Pancreas (tissue), 10 donors: ENCODE measurements around the gene FAM241A. TPM values are rescaled to one million over a fixed set of nuclear protein-coding genes. Genes with fewer than 3 reads are reported as not detected.

Experiments used
- ATAC-seq, 4 donors: fragments of 200-7000 bp; cut with Tn5 transposase; one replicate each; pipeline versions ENCODE4 v1.8.0 to v1.9.1; 2020; ENCODE audit warnings: mild to moderate bottlenecking in 4 of 4, moderate library complexity in 4 of 4
- DNase-seq, 6 donors: peaks; one replicate each; pipeline ENCODE4 v3.0.0-alpha.2; 2020
- FAIRE-seq: peaks from 2 replicates; lab custom pipeline; 2012; peaks lifted over from hg19 to GRCh38; lab: Jason Lieb, UNC
- H3K27ac ChIP-seq, 4 donors: fragments of 200-600 bp; sonication (generic); 1 replicate in 3 of 4; 2 replicates in 1 of 4; pipeline versions ENCODE4 v1.5.0 to v1.8.0; 2020
- H3K27me3 ChIP-seq, 4 donors: fragments of 200-600 bp; one replicate each; pipeline ENCODE4 v1.8.0; 2021
- H3K36me3 ChIP-seq, 3 donors: fragments of 200-600 bp; sonication (generic) in 1 of 3; one replicate each; pipeline versions ENCODE4 v1.5.0 to v1.8.0; 2020 to 2021
- H3K4me1 ChIP-seq, 3 donors: fragments of 200-600 bp; one replicate each; pipeline ENCODE4 v1.8.0; 2021
- H3K4me3 ChIP-seq, 4 donors: fragments of 200-600 bp; sonication (generic) in 2 of 4; one replicate each; pipeline versions ENCODE4 v1.5.0 to v1.8.0; 2020 to 2021
- H3K9me3 ChIP-seq, 4 donors: fragments of 200-600 bp; one replicate each; pipeline ENCODE4 v1.8.0; 2021
- CTCF ChIP-seq, 4 donors: fragments of 200-600 bp; sonication (generic) in 3 of 4; IDR thresholded peaks; one replicate each; pipeline versions ENCODE4 v1.5.0 to v1.8.0; 2021; ENCODE audit warnings: antibody characterized with exemption in 4 of 4
- whole genome bisulfite sequencing, 2 donors: extraction: QIAGEN DNeasy Blood & Tissue Kit; methylation state at CpG; one replicate each; pipeline ENCODE4 v1.1.7; 2013; 5-methylcytosine and 5-hydroxymethylcytosine counted together
- intact Hi-C, 3 donors: fragments of 100-400 bp; cut with DNase I; formaldehyde crosslinking; loops; one replicate each; pipeline versions ENCODE4 v1.11.1 to v1.14.2; 2022
- polyA plus RNA-seq, 2 donors: library from polyadenylated mRNA; stranded (reverse); fragments of 200-250 nt; gene quantifications; one replicate each; pipeline ENCODE4 v1.2.3, GENCODE V29; 2013
- total RNA-seq, 6 donors: library from RNA; stranded (reverse); fragmentation: NEBNext Ultra II Directional in 4 of 6; extraction: Animal tissue kit (Norgen Biotek cat#: 25700) in 4 of 6; gene quantifications; one replicate each; pipeline versions ENCODE4 v1.2.1 to v1.2.4, GENCODE V29; 2021 to 2023
- donor health status: healthy with polysubstance abuse.
- donor health status: DM: no; HTN: no; CAD: no; lungs with moderate emphysema.
- donor health status: DM: no; HTN: no; CAD: no.
- donor health status: control.
- donor health status: control.
- donor health status: Bipolar disorder and iron deficiency.
- donor health status: DM: yes; HTN: yes; CAD: no.
- donor health status: DM: no; HTN: no; CAD: no.
- donor health status: DM: no; HTN: no; CAD: no.
- donor health status: DM: yes; HTN: yes; CAD: no.

The FAM241A gene
- total and polyA plus RNA-seq, 8 donors = 0.51 to 1.4 (median 0.93) TPM

- no peaks in the 10 kb centered on the region for H3K27me3 ChIP-seq
- TF ChIP-seq CTCF (IDR thresholded peaks at IDR 0.05) = no peak
- WGBS, 2 donors = 91 to 95% methylated on average over 43 of the region's 43 CpGs
- no peak overlapping the region for H3K4me3 ChIP-seq
- no peak overlapping the region for H3K27ac ChIP-seq
- no peaks in the 10 kb centered on the region for H3K36me3 ChIP-seq
- FAIRE-seq (no peak), ATAC-seq (no peak), DNase-seq (peak in 1 of 6 donors; percentile 65)
- intact Hi-C loops = no loop called here
- H3K4me1 ChIP-seq = no peaks in the 10 kb centered on the region
- no peaks in the 10 kb centered on the region for H3K9me3 ChIP-seq
Observed at GRCh38 chr4:112222219-112222955, 77.1 kb downstream of the FAM241A start.

- no peak for TF ChIP-seq CTCF (IDR thresholded peaks at IDR 0.05)
- Histone ChIP-seq H3K27ac (no peak overlapping the region), H3K36me3 (no peaks in the 10 kb centered on the region), H3K4me3 (no peak overlapping the region), H3K9me3 (no peaks in the 10 kb centered on the region), H3K4me1 (no peaks in the 10 kb centered on the region), H3K27me3 (no peaks in the 10 kb centered on the region)
- DNase-seq (no peak), ATAC-seq (no peak), FAIRE-seq (no peak)
- WGBS, 2 donors = 37 to 42% methylated on average over 4 of the region's 4 CpGs
- intact Hi-C loops = no loop called here
Observed at GRCh38 chr4:112225157-112225556, 79.9 kb downstream of the FAM241A start.

- intact Hi-C loops = loop anchor here in 1 of 3 donors (10.0 kb wide), 1 partner anchor 126 kb away; no protein-coding TSS in a partner anchor
- TF ChIP-seq CTCF (IDR thresholded peaks at IDR 0.05) = no peak
- ATAC-seq (peak; percentile 95 to 98 (median 96)), FAIRE-seq (peak; percentile 80), DNase-seq (peak; percentile 98 to 99 (median 98))
- Histone ChIP-seq H3K36me3 (no peaks in the 10 kb centered on the region), H3K4me1 (peaks cover 0 to 16% (median 0%) of the 10 kb centered on the region in 3 donors), H3K27ac (peak overlapping the region; percentile 92 to 97 (median 96)), H3K9me3 (no peaks in the 10 kb centered on the region), H3K27me3 (no peaks in the 10 kb centered on the region), H3K4me3 (peak overlapping the region; percentile 89 to 97 (median 96))
- WGBS, 2 donors = 1% methylated on average over 42 to 52 of the region's 52 CpGs
Observed at GRCh38 chr4:112230879-112231778, 85.9 kb downstream of the FAM241A start.

GRCh38 chr4:112231779-112232713, 86.8 kb downstream of the FAM241A start, which contains the start of gene AP1AR:
TSS of gene AP1AR (plus strand) at chr4:112231787. CDS start at chr4:112232092, 305 bp downstream.
- WGBS, 2 donors = 0% methylated on average over 49 to 70 of the region's 70 CpGs
- Histone ChIP-seq H3K9me3 (no peaks in the 10 kb centered on the region), H3K4me3 (peak within 1 kb of the TSS; percentile 89 to 97 (median 96)), H3K27me3 (no peaks in the 10 kb centered on the region), H3K36me3 (no peaks in the 10 kb centered on the region), H3K4me1 (peaks cover 0 to 16% (median 0%) of the 10 kb centered on the region in 3 donors), H3K27ac (peak within 1 kb of the TSS; percentile 92 to 97 (median 96))
- ATAC-seq = peak; percentile 69 to 87 (median 76)
- intact Hi-C loops = loop anchor here in 1 of 3 donors (10.0 kb wide), 1 partner anchor 127 kb away; no protein-coding TSS in a partner anchor
- peak; percentile 72 to 91 (median 81) for DNase-seq
- no peak for FAIRE-seq
- TF ChIP-seq CTCF (IDR thresholded peaks at IDR 0.05) = peak in 1 of 4 donors; percentile 7
